B cell (primary cell): ENCODE results near the gene ARHGAP9. TPM values are rescaled to one million over a fixed set of nuclear protein-coding genes. Genes with fewer than 3 reads are reported as not detected.

Source experiments
- ATAC-seq: fragments of 200-7000 bp; cut with Tn5 transposase; one replicate; pipeline ENCODE4 v1.10.0; 2021; ENCODE audit warnings: low read depth, mild to moderate bottlenecking, moderate number of reproducible peaks, moderate library complexity
- CTCF ChIA-PET: fragments of 350-600 bp; sonication (Branson Sonifier 250); formaldehyde crosslinking; loops from one replicate; lab custom pipeline; 2021; ENCODE audit warnings: antibody characterized with exemption, inconsistent platforms; lab: Charles Lee
- POLR2A ChIA-PET: fragments of 350-600 bp; sonication (Branson Sonifier 250); formaldehyde crosslinking; loops from one replicate; lab custom pipeline; 2021; ENCODE audit warnings: antibody characterized with exemption; lab: Charles Lee
- DNase-seq: peaks from one replicate; pipeline ENCODE4 v3.0.0; 2013
- H2AFZ ChIP-seq: 2 replicates; pipeline ENCODE4 v1.6.1; 2012; ENCODE audit warnings: mild to moderate bottlenecking, low read depth, low read length; ENCODE audit not compliant: insufficient read depth, poor library complexity, severe bottlenecking
- H3K27ac ChIP-seq, 2 donors: 1 replicate in 1 of 2; 2 replicates in 1 of 2; pipeline ENCODE4 v1.5.1; 2012 to 2013; ENCODE audit warnings: low read length in 2 of 2, mild to moderate bottlenecking in 2 of 2, moderate library complexity in 1 of 2
- H3K27me3 ChIP-seq, 4 experiments: fragments of 200-600 bp in 1 of 4; sonication (generic) in 1 of 4; replicated peaks in 1 of 4; 1 replicate in 2 of 4; 2 replicates in 2 of 4; pipeline versions ENCODE4 v1.6.1 to v1.7.0; 2013 to 2016; ENCODE audit warnings: low read length in 3 of 4, mild to moderate bottlenecking in 2 of 4, mixed read lengths in 1 of 4, moderate library complexity in 1 of 4; ENCODE audit not compliant: insufficient read depth in 4 of 4, control insufficient read depth in 3 of 4; ENCODE audit errors: control extremely low read depth in 1 of 4
- H3K36me3 ChIP-seq, 2 experiments: replicated peaks in 1 of 2; 1 replicate in 1 of 2; 2 replicates in 1 of 2; pipeline versions ENCODE4 v1.6.1 to v1.7.1; 2013; ENCODE audit warnings: low read length in 1 of 2; ENCODE audit not compliant: insufficient read depth in 2 of 2, control insufficient read depth in 1 of 2; ENCODE audit errors: control extremely low read depth in 1 of 2, extremely low read depth in 1 of 2
- H3K4me1 ChIP-seq, 2 donors: fragments of 200-600 bp in 1 of 2; sonication (generic) in 1 of 2; 1 replicate in 1 of 2; 2 replicates in 1 of 2; pipeline versions ENCODE4 v1.5.1 to v1.6.1; 2013 to 2017; ENCODE audit warnings: low read length in 2 of 2; ENCODE audit not compliant: control insufficient read depth in 2 of 2, insufficient read depth in 2 of 2
- H3K4me2 ChIP-seq: replicated peaks from 2 replicates; pipeline ENCODE3; 2012; ENCODE audit warnings: mild to moderate bottlenecking, low read depth, low read length; ENCODE audit not compliant: poor library complexity, severe bottlenecking
- H3K4me3 ChIP-seq, 5 experiments: fragments of 200-600 bp in 1 of 5; sonication (generic) in 1 of 5; 1 replicate in 3 of 5; 2 replicates in 2 of 5; pipeline versions ENCODE4 v1.5.1 to v1.7.0; 2011 to 2016; ENCODE audit warnings: low read length in 4 of 5, mild to moderate bottlenecking in 4 of 5, low read depth in 2 of 5, control low read depth in 1 of 5, moderate library complexity in 1 of 5; ENCODE audit not compliant: insufficient read depth in 1 of 5; ENCODE audit errors: control extremely low read depth in 1 of 5, extremely low read depth in 1 of 5
- H3K79me2 ChIP-seq: fragments of 200-600 bp; sonication (generic); one replicate; pipeline ENCODE4 v1.6.0; 2016; ENCODE audit warnings: low read length; ENCODE audit not compliant: control insufficient read depth, insufficient read depth
- H3K9ac ChIP-seq: fragments of 200-600 bp; sonication (generic); 2 replicates; pipeline ENCODE4 v1.6.1; 2017; ENCODE audit warnings: mild to moderate bottlenecking, low read length, moderate library complexity
- H3K9me3 ChIP-seq, 3 donors: one replicate each; pipeline versions ENCODE4 v1.6.1 to v1.7.1; 2013; ENCODE audit warnings: low read length in 2 of 3; ENCODE audit not compliant: control insufficient read depth in 2 of 3, insufficient read depth in 1 of 3; ENCODE audit errors: control extremely low read depth in 1 of 3
- H4K20me1 ChIP-seq: 2 replicates; pipeline ENCODE4 v1.6.0; 2012; ENCODE audit warnings: mild to moderate bottlenecking, low read length; ENCODE audit not compliant: insufficient read depth, control insufficient read depth, poor library complexity, severe bottlenecking
- H3K27ac Mint-ChIP-seq: one replicate; pipeline ENCODE4 v1.8.0; 2021; ENCODE audit warnings: mixed read lengths
- H3K27me3 Mint-ChIP-seq: one replicate; pipeline ENCODE4 v1.8.0; 2021; ENCODE audit warnings: mixed read lengths
- H3K4me1 Mint-ChIP-seq: one replicate; pipeline ENCODE4 v1.8.0; 2021; ENCODE audit warnings: mixed read lengths
- H3K4me3 Mint-ChIP-seq: one replicate; pipeline ENCODE4 v1.8.0; 2021; ENCODE audit warnings: mixed read lengths
- H3K9me3 Mint-ChIP-seq: one replicate; pipeline ENCODE4 v1.8.0; 2022; ENCODE audit warnings: mixed read lengths; ENCODE audit not compliant: insufficient read depth
- CTCF ChIP-seq: fragments of 200-600 bp; IDR thresholded peaks from one replicate; pipeline ENCODE4 v1.8.0; 2022; ENCODE audit warnings: antibody characterized with exemption, mild to moderate bottlenecking
- WGBS: methylation state at CpG from one replicate; pipeline ENCODE4 v1.1.5; 2013; ENCODE audit warnings: missing lambda C conversion rate; ENCODE audit not compliant: insufficient coverage; 5-methylcytosine and 5-hydroxymethylcytosine counted together
- intact Hi-C: fragments of 100-400 bp; cut with micrococcal nuclease; formaldehyde crosslinking; loops from one replicate; pipeline ENCODE4 v1.10.0; 2022
- polyA plus RNA-seq: library from polyadenylated mRNA; depleted of rRNA; stranded (reverse); fragments of >200 nt; gene quantifications from 2 replicates; pipeline ENCODE4 v1.2.3, GENCODE V29; 2012
- total RNA-seq, 2 donors: library from RNA; stranded (reverse); fragments of 120-200 nt in 1 of 2; gene quantifications; 1 replicate in 1 of 2; 2 replicates in 1 of 2; pipeline versions ENCODE4 v1.2.3 to v1.2.4, GENCODE V29; 2013 to 2022

Gene ARHGAP9
- total and polyA plus RNA-seq, 2 donors (not counting 1 experiment from before 2014, with no cell fraction given): 161 to 390 TPM

GRCh38 chr12:57479043-57479375, 657 bp downstream of the ARHGAP9 start:
- intact Hi-C loops: loop anchor here (1.0 to 5.0 kb wide), 3 partner anchors 8 to 143 kb away; partner anchors contain the start of gene MBD6
- H3K4me1 Mint-ChIP-seq: peaks cover 80% of the 10 kb centered on the region
- POLR2A ChIA-PET: interaction anchor here (0.8 to 5.3 kb wide), 2 partner anchors 17 to 104 kb away, joined by 3 to 39 read pairs; no protein-coding TSS in a partner anchor

More at GRCh38 chr12:57479043-57479375, 657 bp downstream of the ARHGAP9 start:
- Histone ChIP-seq H3K4me3 (peak overlapping the region; percentile 74 to 90 (median 82)), H4K20me1 (peaks cover 11% of the 10 kb centered on the region), H3K27me3 (no peaks in the 10 kb centered on the region), H3K9me3 (no peaks in the 10 kb centered on the region), H3K4me1 (peaks cover 67 to 86% of the 10 kb centered on the region in 2 donors), H3K27ac (peak overlapping the region; percentile 91 to 99), H3K9ac (peak overlapping the region; percentile 88), H3K79me2 (peaks cover 74% of the 10 kb centered on the region), H3K36me3 (peaks cover 0 to 12% of the 10 kb centered on the region in 2 experiments), H2AFZ (peak overlapping the region; percentile 79), H3K4me2 (peak overlapping the region; percentile 95)
- no peak for TF ChIP-seq CTCF
- CTCF ChIA-PET: interaction anchor here (0.7 to 10.4 kb wide), 2 partner anchors 8 to 18 kb away, joined by 7 to 166 read pairs; partner anchors contain the start of gene GLI1
- WGBS: 74% methylated on average over 9 of the region's 10 CpGs
- no peak for DNase-seq
- peak overlapping the region; percentile 99 for H3K4me3 Mint-ChIP-seq
- no peak for ATAC-seq
- H3K27ac Mint-ChIP-seq: peak overlapping the region; percentile 98
- no peaks in the 10 kb centered on the region for H3K9me3 Mint-ChIP-seq
- no peaks in the 10 kb centered on the region for H3K27me3 Mint-ChIP-seq
